ENCODE results near the gene SDF4. TPM values are rescaled to one million over a fixed set of nuclear protein-coding genes. Genes with fewer than 3 reads are reported as not detected.

SDF4 gene
- total RNA-seq, 2 experiments from 2014 or later: 81.5 to 87.5 TPM

DNA sequence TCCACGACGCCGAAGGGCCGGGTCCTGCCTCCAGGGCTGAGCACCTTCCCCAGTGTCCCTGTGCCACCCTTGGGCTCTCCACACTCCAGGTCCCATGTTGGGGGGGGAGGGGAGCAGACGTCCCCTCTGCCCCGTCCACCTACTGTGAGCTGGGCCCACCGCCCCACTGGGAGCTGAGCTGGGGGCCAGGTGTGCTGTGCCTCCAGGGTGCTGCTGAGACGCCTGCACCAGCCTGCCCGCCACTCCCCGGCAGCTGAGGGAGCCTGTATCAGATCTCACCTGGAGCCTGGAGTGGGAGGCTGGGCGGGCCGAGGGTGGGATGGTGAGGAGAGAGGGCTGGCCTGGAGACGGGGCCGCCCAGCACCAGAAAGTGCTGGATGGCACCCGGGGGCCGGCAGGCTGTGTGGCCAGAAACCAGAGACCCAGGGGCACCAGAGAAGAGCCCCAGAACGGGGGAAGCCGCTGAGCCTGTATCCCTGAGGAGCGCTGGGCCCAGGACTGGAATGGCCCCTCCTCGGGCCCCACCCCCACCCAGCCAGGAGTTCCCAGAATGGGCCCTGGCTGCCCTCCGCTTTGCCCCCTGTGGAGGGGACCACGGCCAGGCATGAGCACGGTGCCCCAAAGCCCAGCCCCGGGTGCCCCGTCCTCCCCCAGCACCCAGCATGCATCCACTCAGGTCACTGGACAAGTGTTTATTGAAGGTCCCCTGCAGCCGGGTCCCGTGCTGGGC, 28.8 kb downstream of the SDF4 start:
- Mint-ChIP-seq H3K4me3 (no peak overlapping the region), H3K36me3 (ENCODE audit: low read depth) (peaks cover 2% of the 10 kb centered on the region), H3K27me3 (no peaks in the 10 kb centered on the region), H3K4me1 (ENCODE audit: low read depth) (peaks cover 20% of the 10 kb centered on the region), H3K27ac (no peak overlapping the region), H3K9me3 (no peaks in the 10 kb centered on the region)
- DNase-seq: peak; percentile 21
- intact Hi-C loops (cut with micrococcal nuclease): loop anchor here (10.0 kb wide), 1 partner anchor 58 kb away; no protein-coding TSS in a partner anchor
- TF ChIP-seq, protein P1, sequence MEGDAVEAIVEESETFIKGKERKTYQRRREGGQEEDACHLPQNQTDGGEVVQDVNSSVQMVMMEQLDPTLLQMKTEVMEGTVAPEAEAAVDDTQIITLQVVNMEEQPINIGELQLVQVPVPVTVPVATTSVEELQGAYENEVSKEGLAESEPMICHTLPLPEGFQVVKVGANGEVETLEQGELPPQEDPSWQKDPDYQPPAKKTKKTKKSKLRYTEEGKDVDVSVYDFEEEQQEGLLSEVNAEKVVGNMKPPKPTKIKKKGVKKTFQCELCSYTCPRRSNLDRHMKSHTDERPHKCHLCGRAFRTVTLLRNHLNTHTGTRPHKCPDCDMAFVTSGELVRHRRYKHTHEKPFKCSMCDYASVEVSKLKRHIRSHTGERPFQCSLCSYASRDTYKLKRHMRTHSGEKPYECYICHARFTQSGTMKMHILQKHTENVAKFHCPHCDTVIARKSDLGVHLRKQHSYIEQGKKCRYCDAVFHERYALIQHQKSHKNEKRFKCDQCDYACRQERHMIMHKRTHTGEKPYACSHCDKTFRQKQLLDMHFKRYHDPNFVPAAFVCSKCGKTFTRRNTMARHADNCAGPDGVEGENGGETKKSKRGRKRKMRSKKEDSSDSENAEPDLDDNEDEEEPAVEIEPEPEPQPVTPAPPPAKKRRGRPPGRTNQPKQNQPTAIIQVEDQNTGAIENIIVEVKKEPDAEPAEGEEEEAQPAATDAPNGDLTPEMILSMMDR (IDR thresholded peaks at IDR 0.05): no peak
- ATAC-seq: no peak
- ChIA-PET CTCF (no interaction called here), POLR2A (no interaction called here)

DNA sequence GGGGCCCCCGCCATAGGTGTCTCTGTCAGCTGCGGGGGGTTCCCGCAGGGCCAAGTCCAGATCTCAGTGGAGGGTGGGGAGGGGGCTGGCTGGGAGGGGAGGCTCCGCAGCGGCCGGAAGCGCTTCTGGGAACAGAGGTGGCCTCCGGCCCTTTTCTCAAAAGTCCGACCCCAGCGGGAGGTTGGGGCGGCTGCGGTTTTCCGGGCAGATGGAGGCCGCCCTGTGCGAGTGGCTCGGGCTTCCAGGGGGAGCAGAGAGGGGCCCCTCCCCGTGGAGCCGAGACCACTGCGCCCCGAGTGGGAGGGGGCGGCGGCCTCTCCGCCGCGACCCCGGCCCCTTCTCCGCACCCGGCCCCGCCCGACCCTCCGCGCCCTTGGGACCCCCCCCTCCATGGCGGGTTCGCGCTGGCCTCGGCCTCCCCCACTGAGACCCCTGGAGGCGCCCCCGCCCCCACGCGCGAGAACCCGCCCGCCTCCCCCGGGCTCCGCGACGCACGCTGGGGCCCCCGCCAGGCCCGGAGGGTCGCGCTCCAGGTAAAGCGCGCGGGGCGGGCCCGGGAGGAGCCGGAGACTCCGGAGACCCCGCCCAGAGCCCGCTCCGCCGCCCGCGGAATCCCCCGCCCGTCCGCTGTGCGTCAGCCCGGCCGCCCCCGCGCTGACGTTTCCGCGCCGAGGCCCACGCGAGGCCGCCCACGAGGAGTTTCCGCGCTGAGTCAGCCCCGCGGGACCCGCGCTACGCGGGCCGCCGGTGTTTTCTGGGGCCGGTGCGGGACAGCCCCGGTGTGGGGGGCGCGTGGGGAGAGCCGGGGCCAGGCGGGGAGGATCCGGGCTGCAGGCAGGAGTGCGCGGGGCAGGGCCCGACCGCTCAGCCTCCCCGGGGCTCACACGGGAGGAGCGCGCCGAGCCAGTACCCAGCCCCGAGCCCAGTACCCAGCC, 30.7 kb downstream of the SDF4 start:
- peak; percentile 82 for ATAC-seq
- DNase-seq: peak; percentile 88
- Mint-ChIP-seq H3K27me3 (no peaks in the 10 kb centered on the region), H3K36me3 (ENCODE audit: low read depth) (peaks cover 2% of the 10 kb centered on the region), H3K9me3 (no peaks in the 10 kb centered on the region), H3K4me3 (peak overlapping the region; percentile 57), H3K27ac (peak overlapping the region; percentile 78), H3K4me1 (ENCODE audit: low read depth) (peaks cover 12% of the 10 kb centered on the region)
- POLR2A ChIA-PET: interaction anchor here (0.9 to 1.1 kb wide), 2 partner anchors 12 to 15 kb away, joined by 3 to 4 read pairs; no protein-coding TSS in a partner anchor
- TF ChIP-seq, protein P1 (IDR thresholded peaks at IDR 0.05): no peak
- intact Hi-C loops (cut with micrococcal nuclease): loop anchor here (10.0 kb wide), 1 partner anchor 56 kb away; no protein-coding TSS in a partner anchor
- CTCF ChIA-PET: interaction anchor here (1.0 to 2.5 kb wide), 3 partner anchors 10 to 217 kb away, joined by 5 to 8 read pairs (median 6); no protein-coding TSS in a partner anchor

- CTCF ChIA-PET: interaction anchor here (1.0 to 2.5 kb wide), 3 partner anchors 9 to 216 kb away, joined by 5 to 8 read pairs (median 6); no protein-coding TSS in a partner anchor
- Mint-ChIP-seq H3K4me1 (ENCODE audit: low read depth) (peaks cover 12% of the 10 kb centered on the region), H3K36me3 (ENCODE audit: low read depth) (peaks cover 2% of the 10 kb centered on the region), H3K27ac (peak overlapping the region; percentile 78), H3K27me3 (no peaks in the 10 kb centered on the region), H3K4me3 (peak overlapping the region; percentile 57), H3K9me3 (peaks cover under 1% of the 10 kb centered on the region)
- TF ChIP-seq, protein P1 (IDR thresholded peaks at IDR 0.05): no peak
- ATAC-seq (no peak), DNase-seq (no peak)
- intact Hi-C loops (cut with micrococcal nuclease): loop anchor here (10.0 kb wide), 1 partner anchor 55 kb away; no protein-coding TSS in a partner anchor
- POLR2A ChIA-PET: interaction anchor here (0.9 to 1.2 kb wide), 3 partner anchors 13 to 55 kb away, joined by 3 to 4 read pairs (median 3); no protein-coding TSS in a partner anchor
These were observed 31.6 kb downstream of the SDF4 start for GRCh38 chr1:1199961-1200875.

DNA sequence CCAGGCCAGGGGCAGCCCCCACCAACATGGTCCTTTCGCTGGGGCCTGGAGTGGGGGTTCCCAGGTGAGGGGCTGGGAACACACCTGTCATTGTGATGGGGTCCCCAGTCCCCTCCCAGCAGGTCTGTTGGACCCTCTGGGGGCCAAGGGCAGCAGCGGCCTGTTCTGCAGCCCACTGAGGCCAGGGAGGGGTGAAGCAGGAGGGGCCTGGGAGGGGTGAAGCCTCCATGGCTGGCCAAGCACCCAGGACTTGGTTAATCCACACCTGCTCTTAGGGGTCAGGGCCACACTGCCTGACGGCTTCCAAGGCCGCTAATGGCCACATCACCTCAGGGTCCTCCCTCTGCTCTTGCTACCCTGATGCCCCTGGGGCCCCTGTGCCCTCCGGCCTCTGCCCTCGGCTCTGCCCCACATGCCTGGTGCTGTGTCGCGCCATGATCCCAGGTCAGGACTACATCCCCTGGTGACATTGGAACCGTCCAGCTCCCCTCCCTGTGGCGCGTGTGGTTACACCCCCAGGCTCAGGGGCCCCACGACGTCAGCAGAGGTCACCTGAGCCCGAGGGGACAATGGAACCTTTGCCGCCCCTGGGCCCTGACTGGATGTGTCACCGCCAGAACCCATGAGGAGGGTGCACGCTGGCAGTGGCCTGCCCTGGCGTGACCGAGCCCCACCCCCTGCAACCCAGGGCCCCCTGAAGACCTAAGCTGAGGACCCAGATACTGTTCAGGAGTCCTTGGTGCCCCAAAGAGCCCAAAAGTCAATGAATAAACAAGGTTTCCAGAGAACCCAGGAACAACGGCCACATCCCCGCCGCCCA, 32.5 kb downstream of the SDF4 start:
- H3K4me1 Mint-ChIP-seq (ENCODE audit: low read depth): peaks cover 16% of the 10 kb centered on the region
- intact Hi-C loops (cut with micrococcal nuclease): no loop called here
- POLR2A ChIA-PET: interaction anchor here (1.0 to 1.2 kb wide), 3 partner anchors 8 to 56 kb away, joined by 3 read pairs; no protein-coding TSS in a partner anchor
- DNase-seq: no peak
- H3K9me3 Mint-ChIP-seq: peaks cover 8% of the 10 kb centered on the region
- H3K27me3 Mint-ChIP-seq: no peaks in the 10 kb centered on the region
- peak overlapping the region; percentile 12 for H3K4me3 Mint-ChIP-seq
- H3K27ac Mint-ChIP-seq: peak overlapping the region; percentile 76
- H3K36me3 Mint-ChIP-seq (ENCODE audit: low read depth): peaks cover 6% of the 10 kb centered on the region
- TF ChIP-seq, protein P1 (IDR thresholded peaks at IDR 0.05): no peak
- CTCF ChIA-PET: interaction anchor here (1.3 to 2.5 kb wide), 2 partner anchors 77 to 215 kb away, joined by 6 to 8 read pairs; no protein-coding TSS in a partner anchor
- no peak for ATAC-seq

Data from activated CD8-positive, alpha-beta T cell treated with anti-CD3 and anti-CD28 coated beads for 36 hours (primary cell).